Stomach (tissue), 4 donors: ENCODE data around the gene TAF11L3.

Source experiments
- POLR2A ChIP-seq, 4 donors: fragments of 450-650 bp; IDR thresholded peaks; one replicate each; pipeline ENCODE4 v1.6.1; 2016; ENCODE audit warnings: antibody characterized with exemption in 4 of 4, control low read depth in 2 of 4, mild to moderate bottlenecking in 1 of 4, moderate library complexity in 1 of 4
- POLR2AphosphoS5 ChIP-seq, 3 donors: sonication (generic); formaldehyde crosslinking; IDR thresholded peaks; one replicate each; pipeline ENCODE4 v1.6.1; 2016; ENCODE audit warnings: antibody characterized with exemption in 3 of 3
- TF ChIP-seq, protein P1 (sequence below), 7 experiments: fragments of 450-650 bp in 4 of 7; fragments of 200-600 bp in 3 of 7; sonication (generic) in 3 of 7; IDR thresholded peaks; one replicate each; pipeline ENCODE4 v1.5.1; 2016 to 2019; ENCODE audit warnings: antibody characterized with exemption in 7 of 7, control low read depth in 2 of 7, mild to moderate bottlenecking in 1 of 7

DNA sequence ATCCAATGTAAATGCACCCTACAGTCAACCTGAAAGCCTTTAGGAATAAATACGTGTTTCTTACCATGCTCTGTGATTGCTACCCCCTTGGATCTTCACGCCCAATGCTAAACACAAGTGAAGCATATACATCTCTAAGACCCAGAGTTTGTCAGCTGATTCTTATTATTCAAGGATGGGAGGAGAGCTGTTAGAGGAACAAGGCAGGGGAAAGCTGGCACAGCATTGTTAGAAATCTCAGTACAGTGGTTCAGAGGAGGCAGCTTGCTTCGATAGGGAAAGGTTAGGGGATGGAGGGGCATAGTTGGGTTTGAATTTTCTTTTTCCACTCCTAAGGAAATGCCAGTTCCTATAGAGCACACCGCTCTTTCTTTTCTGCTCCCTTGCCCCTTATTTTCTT, 36.8 kb upstream of the TAF11L3 start:
- TF ChIP-seq, protein P1, sequence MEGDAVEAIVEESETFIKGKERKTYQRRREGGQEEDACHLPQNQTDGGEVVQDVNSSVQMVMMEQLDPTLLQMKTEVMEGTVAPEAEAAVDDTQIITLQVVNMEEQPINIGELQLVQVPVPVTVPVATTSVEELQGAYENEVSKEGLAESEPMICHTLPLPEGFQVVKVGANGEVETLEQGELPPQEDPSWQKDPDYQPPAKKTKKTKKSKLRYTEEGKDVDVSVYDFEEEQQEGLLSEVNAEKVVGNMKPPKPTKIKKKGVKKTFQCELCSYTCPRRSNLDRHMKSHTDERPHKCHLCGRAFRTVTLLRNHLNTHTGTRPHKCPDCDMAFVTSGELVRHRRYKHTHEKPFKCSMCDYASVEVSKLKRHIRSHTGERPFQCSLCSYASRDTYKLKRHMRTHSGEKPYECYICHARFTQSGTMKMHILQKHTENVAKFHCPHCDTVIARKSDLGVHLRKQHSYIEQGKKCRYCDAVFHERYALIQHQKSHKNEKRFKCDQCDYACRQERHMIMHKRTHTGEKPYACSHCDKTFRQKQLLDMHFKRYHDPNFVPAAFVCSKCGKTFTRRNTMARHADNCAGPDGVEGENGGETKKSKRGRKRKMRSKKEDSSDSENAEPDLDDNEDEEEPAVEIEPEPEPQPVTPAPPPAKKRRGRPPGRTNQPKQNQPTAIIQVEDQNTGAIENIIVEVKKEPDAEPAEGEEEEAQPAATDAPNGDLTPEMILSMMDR (IDR thresholded peaks at IDR 0.05) = no peak
- TF ChIP-seq POLR2A (IDR thresholded peaks at IDR 0.05) (no peak), POLR2AphosphoS5 (IDR thresholded peaks at IDR 0.05) (no peak)
